ENCODE results near the gene TLL1.

TLL1 gene

GRCh38 chr4:166008510-166008909 lies 135.5 kb downstream of the TLL1 start:
- no peaks in the 10 kb centered on the region for H3K27me3 ChIP-seq (ENCODE audit: control insufficient read depth, insufficient read depth, low read length)
- no peak for TF ChIP-seq CTCF (IDR thresholded peaks at IDR 0.05)
- no peaks in the 10 kb centered on the region for H3K79me2 ChIP-seq
- H3K9me3 ChIP-seq (ENCODE audit: control insufficient read depth, low read length): no peaks in the 10 kb centered on the region
- no peaks in the 10 kb centered on the region for H3K36me3 ChIP-seq (ENCODE audit: control insufficient read depth, insufficient read depth, low read length)
- H2AFZ ChIP-seq: no peak overlapping the region
- H3K4me2 ChIP-seq (ENCODE audit: low read length): no peak overlapping the region
- H3K4me1 ChIP-seq: no peaks in the 10 kb centered on the region
- H3K4me3 ChIP-seq (ENCODE audit: low read depth, low read length): no peak overlapping the region
- no peak overlapping the region for H3K9ac ChIP-seq
- no peak overlapping the region for H3K27ac ChIP-seq

DNA sequence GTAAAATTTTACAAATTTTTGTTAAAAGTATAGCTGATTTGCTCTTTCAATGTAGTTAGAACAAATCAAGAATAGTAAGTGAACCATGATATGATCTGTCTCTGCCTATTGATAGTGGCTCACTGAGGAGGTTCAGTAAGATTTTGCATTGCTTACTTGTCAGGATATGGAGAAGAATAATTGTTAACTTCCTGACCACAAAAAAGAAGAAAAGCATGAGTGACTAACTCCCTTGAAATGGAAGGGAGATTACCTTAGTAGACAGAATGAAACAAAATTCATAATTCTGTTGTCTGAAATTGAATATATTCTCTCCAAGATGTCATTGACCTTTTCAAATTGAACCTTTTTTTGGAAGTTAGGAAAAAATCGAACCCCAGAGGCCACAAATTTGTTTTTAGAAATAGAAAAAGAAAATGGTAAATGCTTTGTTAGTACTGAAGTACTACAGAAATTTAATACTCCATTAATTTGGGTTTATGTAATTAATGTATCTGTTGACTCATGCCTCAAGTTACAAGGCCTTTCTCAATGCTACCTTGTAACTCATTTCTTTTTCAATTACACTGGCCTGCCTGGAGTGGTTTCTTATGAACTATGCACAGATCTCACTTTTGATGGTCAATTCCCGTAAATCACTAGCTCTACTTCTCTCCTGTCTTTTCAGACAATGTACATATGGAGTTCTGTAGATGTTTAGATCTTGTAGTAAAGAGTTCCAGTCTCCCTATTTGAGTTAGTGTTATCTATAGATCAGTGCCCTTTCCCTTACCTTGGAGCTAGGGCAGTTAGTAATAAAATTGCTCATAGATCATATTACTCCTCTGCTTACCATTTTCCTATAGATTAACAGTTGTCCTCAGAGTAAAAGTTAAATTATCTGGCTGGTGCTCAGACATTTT lies 139.3 kb downstream of the TLL1 start:
- H3K27me3 ChIP-seq (ENCODE audit: control insufficient read depth, insufficient read depth, low read length): no peaks in the 10 kb centered on the region
- no peak overlapping the region for H3K27ac ChIP-seq
- no peak overlapping the region for H3K9ac ChIP-seq
- no peak for TF ChIP-seq CTCF (IDR thresholded peaks at IDR 0.05)
- H3K79me2 ChIP-seq: no peaks in the 10 kb centered on the region
- H3K4me2 ChIP-seq (ENCODE audit: low read length): no peak overlapping the region
- no peaks in the 10 kb centered on the region for H3K4me1 ChIP-seq
- no peaks in the 10 kb centered on the region for H3K36me3 ChIP-seq (ENCODE audit: control insufficient read depth, insufficient read depth, low read length)
- no peak overlapping the region for H3K4me3 ChIP-seq (ENCODE audit: low read depth, low read length)
- H2AFZ ChIP-seq: no peak overlapping the region
- no peaks in the 10 kb centered on the region for H3K9me3 ChIP-seq (ENCODE audit: control insufficient read depth, low read length)

- Histone ChIP-seq H2AFZ (no peak overlapping the region), H3K79me2 (no peaks in the 10 kb centered on the region), H3K4me1 (no peaks in the 10 kb centered on the region), H3K27ac (no peak overlapping the region), H3K36me3 (ENCODE audit: control insufficient read depth, insufficient read depth, low read length) (no peaks in the 10 kb centered on the region), H3K9ac (no peak overlapping the region), H3K27me3 (ENCODE audit: control insufficient read depth, insufficient read depth, low read length) (no peaks in the 10 kb centered on the region), H3K4me3 (ENCODE audit: low read depth, low read length) (no peak overlapping the region), H3K4me2 (ENCODE audit: low read length) (no peak overlapping the region), H3K9me3 (ENCODE audit: control insufficient read depth, low read length) (no peaks in the 10 kb centered on the region)
- no peak for TF ChIP-seq CTCF (IDR thresholded peaks at IDR 0.05)
Measured at GRCh38 chr4:166014411-166014810, 141.4 kb downstream of the TLL1 start.

DNA sequence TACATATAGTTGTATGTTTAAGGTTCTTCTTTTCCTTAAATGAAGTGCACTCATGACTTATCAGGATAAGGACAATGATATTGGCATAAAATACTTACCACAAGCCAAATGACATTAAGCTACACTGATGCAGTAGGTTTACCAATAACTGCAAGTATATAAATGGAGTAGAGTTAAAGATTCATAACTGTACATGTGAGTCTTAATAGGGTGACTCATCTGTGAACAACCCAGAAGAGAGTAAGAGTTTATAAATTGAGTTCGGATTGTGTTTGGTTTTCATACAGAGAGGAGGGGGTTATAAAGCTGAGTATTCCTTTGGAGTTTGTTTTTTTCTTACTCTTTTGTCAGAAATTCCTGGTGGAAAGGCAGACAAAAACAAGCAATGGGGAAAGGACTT lies 144.8 kb downstream of the TLL1 start:
- H3K79me2 ChIP-seq: no peaks in the 10 kb centered on the region
- no peak for TF ChIP-seq CTCF (IDR thresholded peaks at IDR 0.05)

More for the DNA sequence above, 144.8 kb downstream of the TLL1 start:
- no peaks in the 10 kb centered on the region for H3K9me3 ChIP-seq (ENCODE audit: control insufficient read depth, low read length)
- H3K4me3 ChIP-seq (ENCODE audit: low read depth, low read length): no peak overlapping the region
- no peak overlapping the region for H3K4me2 ChIP-seq (ENCODE audit: low read length)
- no peak overlapping the region for H2AFZ ChIP-seq
- H3K9ac ChIP-seq: no peak overlapping the region
- H3K27ac ChIP-seq: no peak overlapping the region
- H3K27me3 ChIP-seq (ENCODE audit: control insufficient read depth, insufficient read depth, low read length): no peaks in the 10 kb centered on the region
- H3K36me3 ChIP-seq (ENCODE audit: control insufficient read depth, insufficient read depth, low read length): no peaks in the 10 kb centered on the region
- H3K4me1 ChIP-seq: no peaks in the 10 kb centered on the region
